ENCODE measurements around the gene SLC66A1. TPM values are rescaled to one million over a fixed set of nuclear protein-coding genes. Genes with fewer than 3 reads are reported as not detected.

Gene SLC66A1
- total and polyA plus RNA-seq, 9 of the 15 experiments (the other 6 are each of a cell fraction or from before 2014, with no cell fraction given): 1.2 to 40.8 (median 18.6) TPM

DNA sequence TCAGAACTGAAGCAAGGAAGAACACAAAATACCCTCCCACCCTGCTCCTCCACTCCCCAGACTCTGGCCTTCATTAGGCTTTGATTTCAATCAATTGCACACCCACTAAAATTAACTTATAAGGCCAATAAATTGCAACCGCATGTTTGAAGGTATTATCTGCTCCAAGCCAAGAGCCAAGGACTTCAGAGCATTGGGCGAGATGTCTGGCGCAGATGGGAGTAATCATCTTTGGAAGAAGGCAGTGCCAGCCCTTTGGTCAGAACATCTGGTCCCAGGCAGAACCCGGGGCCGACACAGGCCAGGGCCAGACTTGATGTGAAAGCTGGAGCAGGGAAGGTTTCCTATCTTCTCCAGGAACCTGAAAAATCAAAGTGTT, 60.0 kb downstream of the SLC66A1 start (continued):
- no peak for TF ChIP-seq TAF9B (IDR thresholded peaks at IDR 0.05; ENCODE audit: partially characterized antibody)
- no peak for TF ChIP-seq ZNF239 (CRISPR knock-in tag; IDR thresholded peaks at IDR 0.05)
- TF ChIP-seq ZBTB1 (CRISPR knock-in tag; IDR thresholded peaks at IDR 0.05; ENCODE audit: borderline replicate concordance, low read depth): no peak

DNA sequence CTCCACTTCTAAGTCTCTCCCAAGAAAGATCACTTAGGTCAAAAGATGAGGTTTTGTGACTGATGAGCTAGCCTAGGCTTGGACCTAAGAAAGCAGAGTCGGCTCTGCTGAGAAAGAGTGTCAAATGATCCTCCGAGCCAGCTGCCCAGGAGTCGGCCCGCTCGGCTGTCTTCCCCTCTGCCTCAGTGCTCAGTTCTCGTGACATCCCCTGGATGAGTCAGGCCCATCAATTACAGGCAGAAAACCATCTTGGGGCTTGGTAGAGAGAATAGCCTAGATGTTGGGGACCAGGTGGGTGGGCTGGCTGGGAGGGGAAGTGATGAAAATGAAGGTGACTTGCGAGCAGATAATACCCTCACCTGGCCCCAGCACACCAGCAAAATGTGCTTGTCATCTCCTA, 60.5 kb downstream of the SLC66A1 start:
- Histone ChIP-seq H3K9me3 (replicated peaks; ENCODE audit: control insufficient read depth, insufficient read depth, low read depth, low read length) (no peaks in the 10 kb centered on the region), H4K20me1 (replicated peaks; ENCODE audit: control insufficient read depth, insufficient read depth, low read length) (peaks cover 12% of the 10 kb centered on the region), H3K9me1 (ENCODE audit: control insufficient read depth, insufficient read depth, low read length) (no peaks in the 10 kb centered on the region), H3K4me1 (replicated peaks in 1 of 2; ENCODE audit: control insufficient read depth in 2 of 2, insufficient read depth in 2 of 2, low read length in 2 of 2) (peaks cover 0 to 11% of the 10 kb centered on the region in 2 experiments; a peak in 3 of 5 replicates), H3K27me3 (ENCODE audit: control insufficient read depth in 2 of 2, insufficient read depth in 2 of 2, low read length in 2 of 2) (no peaks in the 10 kb centered on the region), H3K36me3 (ENCODE audit: control insufficient read depth, insufficient read depth, low read length) (peaks cover 36% of the 10 kb centered on the region), H3K4me2 (ENCODE audit: insufficient read depth, low read length) (no peak overlapping the region), H3K27ac (ENCODE audit: extremely low read depth, low read depth, low read length) (no peak overlapping the region), H3K9ac (ENCODE audit: insufficient read depth in 1 of 2, low read depth in 2 of 2, low read length in 2 of 2) (no peak overlapping the region), H3K79me2 (ENCODE audit: control insufficient read depth, insufficient read depth, low read length) (no peaks in the 10 kb centered on the region), H3K4me3 (no peak overlapping the region), H2AFZ (ENCODE audit: low read depth, low read length) (no peak overlapping the region)
- DNase-seq (ENCODE audit: extremely low read depth in 1 of 4, low spot score in 3 of 4) (no peak), ATAC-seq (no peak), FAIRE-seq (no peak)
- WGBS (ENCODE audit: insufficient coverage, low coverage, missing lambda C conversion rate): 81% methylated on average over 7 of the region's 7 CpGs
- BruUV-seq (replicated peaks): no TSS peak
- CTCF ChIA-PET (ENCODE audit: low intra/inter-chr PET ratio): no interaction called here
- POLR2A ChIA-PET: interaction anchor here (0.7 to 0.9 kb wide), 4 partner anchors 11 to 33 kb away, joined by 3 to 4 read pairs (median 3); no protein-coding TSS in a partner anchor
- intact Hi-C loops (cut with micrococcal nuclease): no loop called here
- in situ Hi-C loops (cut with MboI): no loop called here
- TF ChIP-seq KLF16 (IDR thresholded peaks at IDR 0.05) (no peak), SPI1 (IDR thresholded peaks at IDR 0.05; ENCODE audit: borderline replicate concordance, low read depth, low read length) (no peak), RBM39 (optimal IDR thresholded peaks at IDR 0.05; ENCODE audit: low read depth, low read length) (no peak)

Data from K562 (cell line).